SH-SY5Y (cell line): Measurements from ENCODE around the gene RND3.

ENCODE experiments used
- GATA2 ChIP-seq: IDR thresholded peaks from 2 replicates; pipeline ENCODE4 v1.6.1; 2011; ENCODE audit warnings: mild to moderate bottlenecking, low read depth, low read length
- GATA3 ChIP-seq: IDR thresholded peaks from 2 replicates; pipeline ENCODE4 v1.6.1; 2011; ENCODE audit warnings: low read depth, mild to moderate bottlenecking, low read length, moderate library complexity

- no peak for TF ChIP-seq GATA3
- no peak for TF ChIP-seq GATA2
These were observed 38.5 kb upstream of the RND3 start for GRCh38 chr2:150526006-150526405.
